GM23248 (cell line): Measurements from ENCODE around the gene SS18L1. TPM values are rescaled to one million over a fixed set of nuclear protein-coding genes. Genes with fewer than 3 reads are reported as not detected.

Experiments used
- DNase-seq: peaks from one replicate; pipeline ENCODE4 v3.0.0-alpha.2; 2015
- H2AFZ ChIP-seq: fragments of 200-600 bp; sonication (generic); 2 replicates; pipeline ENCODE4 v1.6.1; 2016; ENCODE audit warnings: antibody characterized with exemption
- H3F3A ChIP-seq: fragments of 200-600 bp; sonication (generic); 2 replicates; pipeline ENCODE4 v1.6.1; 2016; ENCODE audit warnings: mild to moderate bottlenecking, antibody characterized with exemption, mixed run types; ENCODE audit not compliant: insufficient read depth
- H3K27ac ChIP-seq: fragments of 200-600 bp; sonication (generic); 2 replicates; pipeline ENCODE4 v1.5.1; 2016; ENCODE audit warnings: mild to moderate bottlenecking
- H3K27me3 ChIP-seq: fragments of 200-600 bp; sonication (generic); replicated peaks from 2 replicates; pipeline ENCODE4 v1.6.1; 2016; ENCODE audit warnings: mild to moderate bottlenecking; ENCODE audit not compliant: insufficient read depth
- H3K36me3 ChIP-seq: fragments of 200-600 bp; sonication (generic); 2 replicates; pipeline ENCODE4 v1.6.1; 2016; ENCODE audit warnings: low read depth, mild to moderate bottlenecking
- H3K4me1 ChIP-seq: fragments of 200-600 bp; sonication (generic); 2 replicates; pipeline ENCODE4 v1.6.1; 2016; ENCODE audit warnings: mild to moderate bottlenecking; ENCODE audit not compliant: insufficient read depth
- H3K4me2 ChIP-seq: fragments of 200-600 bp; sonication (generic); one replicate; pipeline ENCODE4 v1.6.1; 2016; ENCODE audit warnings: mild to moderate bottlenecking; ENCODE audit not compliant: unreplicated experiment
- H3K4me3 ChIP-seq: fragments of 200-600 bp; sonication (generic); 2 replicates; pipeline ENCODE4 v1.5.1; 2016; ENCODE audit warnings: mild to moderate bottlenecking
- H3K79me2 ChIP-seq: fragments of 200-600 bp; sonication (generic); 2 replicates; pipeline ENCODE4 v1.6.1; 2016; ENCODE audit warnings: mild to moderate bottlenecking; ENCODE audit not compliant: insufficient read depth
- H3K9ac ChIP-seq: fragments of 200-600 bp; sonication (generic); 2 replicates; pipeline ENCODE4 v1.6.1; 2016; ENCODE audit warnings: mild to moderate bottlenecking
- H3K9me2 ChIP-seq: fragments of 200-600 bp; sonication (generic); 2 replicates; pipeline ENCODE4 v1.6.1; 2016; ENCODE audit warnings: mixed run types, mild to moderate bottlenecking, moderate library complexity; ENCODE audit not compliant: insufficient read depth
- H3K9me3 ChIP-seq: fragments of 200-600 bp; sonication (generic); one replicate; pipeline ENCODE4 v1.6.1; 2017; ENCODE audit warnings: low read depth
- H4K20me1 ChIP-seq: fragments of 200-600 bp; sonication (generic); 2 replicates; pipeline ENCODE4 v1.6.0; 2016; ENCODE audit not compliant: insufficient read depth
- EZH2 ChIP-seq: fragments of 200-600 bp; sonication (generic); IDR thresholded peaks from 2 replicates; pipeline ENCODE4 v1.6.1; 2018; ENCODE audit warnings: antibody characterized with exemption, mild to moderate bottlenecking; ENCODE audit not compliant: insufficient read depth, poor library complexity, severe bottlenecking
- EZH2phosphoT487 ChIP-seq: fragments of 200-600 bp; sonication (generic); IDR thresholded peaks from 2 replicates; pipeline ENCODE4 v1.6.1; 2018; ENCODE audit warnings: antibody characterized with exemption, moderate library complexity, mild to moderate bottlenecking, low read depth; ENCODE audit not compliant: insufficient read depth
- WGBS, 2 experiments: methylation state at CpG; one replicate each; pipeline ENCODE4 v1.1.6; 2015 to 2017; ENCODE audit warnings: low lambda C conversion rate in 2 of 2, low coverage in 1 of 2; ENCODE audit errors: missing lambda C conversion rate in 2 of 2; 5-methylcytosine and 5-hydroxymethylcytosine counted together
- in situ Hi-C: fragments of 300-500 bp; cut with MboI; formaldehyde crosslinking; loops from 2 replicates; pipeline ENCODE4 v1.15.0; 2020
- polyA plus RNA-seq: library from polyadenylated mRNA; unstranded; fragments of >200 nt; fragmentation: Nextera tagmentation; extraction: Ambion mirVana; gene quantifications from 2 replicates; pipeline ENCODE4 v1.2.1, GENCODE V29; 2016
- total RNA-seq: library from RNA; depleted of rRNA; stranded (reverse); fragments of >200 nt; shearing (Covaris generic); gene quantifications from 2 replicates; pipeline ENCODE4 v1.2.3, GENCODE V29; 2014

The SS18L1 gene
- total and polyA plus RNA-seq, 2 experiments from 2014 or later, result 2.3 to 8.8 TPM

DNA sequence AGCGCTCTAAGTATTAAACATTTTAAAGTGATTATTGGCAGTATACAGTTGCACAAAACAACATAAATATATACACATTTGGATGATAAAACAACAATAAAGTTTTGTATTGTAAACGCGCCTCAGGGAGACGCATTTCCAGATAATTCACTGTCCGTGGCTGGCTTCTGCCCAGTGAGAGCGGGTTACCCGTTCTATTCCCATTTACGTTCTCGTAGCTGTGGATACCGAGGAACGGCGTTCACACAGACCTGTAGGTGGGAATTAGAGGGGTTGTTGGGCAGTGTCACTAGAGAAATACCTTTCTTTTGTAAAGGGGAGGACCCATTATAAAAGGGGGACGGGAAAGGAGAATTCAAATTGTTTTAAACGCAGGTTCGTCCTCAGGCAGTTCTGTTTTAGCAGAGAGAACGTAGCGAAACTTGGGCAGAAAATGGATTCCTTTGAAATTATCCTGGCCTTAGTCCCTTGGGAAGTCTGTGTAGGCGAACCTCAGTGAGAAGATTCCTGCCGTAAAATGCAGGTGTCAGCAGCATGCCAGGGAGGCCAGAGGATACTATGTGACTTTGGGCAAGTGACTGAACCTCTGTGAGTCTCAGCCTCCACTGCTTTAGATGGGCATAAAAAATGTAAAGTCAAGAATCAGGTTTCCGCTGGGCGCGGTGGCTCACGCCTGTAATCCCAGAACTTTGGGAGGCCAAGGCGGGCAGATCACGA lies 40.0 kb downstream of the SS18L1 start:
- Histone ChIP-seq H3K79me2 (peaks cover 66% of the 10 kb centered on the region), H4K20me1 (no peaks in the 10 kb centered on the region)
- DNase-seq, result peak; percentile 57

GRCh38 chr20:62186096-62186426 lies 42.5 kb downstream of the SS18L1 start:
- no peaks in the 10 kb centered on the region for H4K20me1 ChIP-seq
- H3K4me3 ChIP-seq, result no peak overlapping the region
- no peaks in the 10 kb centered on the region for H3K9me3 ChIP-seq
- peaks cover 91% of the 10 kb centered on the region for H3K79me2 ChIP-seq
- TF ChIP-seq EZH2phosphoT487 (no peak), EZH2 (no peak)
- H3K9me2 ChIP-seq, result no peaks in the 10 kb centered on the region
- H3K4me1 ChIP-seq, result peaks cover 32% of the 10 kb centered on the region
- in situ Hi-C loops, result no loop called here
- WGBS, 2 experiments, result 47 to 53% methylated on average over 3 of the region's 3 CpGs
- H3K9ac ChIP-seq, result no peak overlapping the region
- peaks cover 21% of the 10 kb centered on the region for H3F3A ChIP-seq
- H3K4me2 ChIP-seq, result no peak overlapping the region
- H3K36me3 ChIP-seq, result peaks cover 10% of the 10 kb centered on the region; the same call in 1 of the 2 replicates
- no peak for DNase-seq
- no peak overlapping the region for H2AFZ ChIP-seq
- no peaks in the 10 kb centered on the region for H3K27me3 ChIP-seq
- no peak overlapping the region for H3K27ac ChIP-seq

More for the DNA sequence above, 40.0 kb downstream of the SS18L1 start:
- Histone ChIP-seq H3K9me3 (no peaks in the 10 kb centered on the region), H3K36me3 (peaks cover 4% of the 10 kb centered on the region; the same call in 1 of the 2 replicates), H3K9me2 (no peaks in the 10 kb centered on the region), H3K27ac (peak overlapping the region; percentile 83), H3K27me3 (no peaks in the 10 kb centered on the region), H3F3A (peaks cover 22% of the 10 kb centered on the region), H3K4me1 (peaks cover 32% of the 10 kb centered on the region), H3K4me2 (peak overlapping the region; percentile 97), H3K9ac (peak overlapping the region; percentile 99), H2AFZ (peak overlapping the region; percentile 91), H3K4me3 (peak overlapping the region; percentile 99)
- TF ChIP-seq EZH2phosphoT487 (no peak), EZH2 (no peak)
- 24% methylated on average over 24 of the region's 25 CpGs for WGBS, 2 experiments
- in situ Hi-C loops, result no loop called here

DNA sequence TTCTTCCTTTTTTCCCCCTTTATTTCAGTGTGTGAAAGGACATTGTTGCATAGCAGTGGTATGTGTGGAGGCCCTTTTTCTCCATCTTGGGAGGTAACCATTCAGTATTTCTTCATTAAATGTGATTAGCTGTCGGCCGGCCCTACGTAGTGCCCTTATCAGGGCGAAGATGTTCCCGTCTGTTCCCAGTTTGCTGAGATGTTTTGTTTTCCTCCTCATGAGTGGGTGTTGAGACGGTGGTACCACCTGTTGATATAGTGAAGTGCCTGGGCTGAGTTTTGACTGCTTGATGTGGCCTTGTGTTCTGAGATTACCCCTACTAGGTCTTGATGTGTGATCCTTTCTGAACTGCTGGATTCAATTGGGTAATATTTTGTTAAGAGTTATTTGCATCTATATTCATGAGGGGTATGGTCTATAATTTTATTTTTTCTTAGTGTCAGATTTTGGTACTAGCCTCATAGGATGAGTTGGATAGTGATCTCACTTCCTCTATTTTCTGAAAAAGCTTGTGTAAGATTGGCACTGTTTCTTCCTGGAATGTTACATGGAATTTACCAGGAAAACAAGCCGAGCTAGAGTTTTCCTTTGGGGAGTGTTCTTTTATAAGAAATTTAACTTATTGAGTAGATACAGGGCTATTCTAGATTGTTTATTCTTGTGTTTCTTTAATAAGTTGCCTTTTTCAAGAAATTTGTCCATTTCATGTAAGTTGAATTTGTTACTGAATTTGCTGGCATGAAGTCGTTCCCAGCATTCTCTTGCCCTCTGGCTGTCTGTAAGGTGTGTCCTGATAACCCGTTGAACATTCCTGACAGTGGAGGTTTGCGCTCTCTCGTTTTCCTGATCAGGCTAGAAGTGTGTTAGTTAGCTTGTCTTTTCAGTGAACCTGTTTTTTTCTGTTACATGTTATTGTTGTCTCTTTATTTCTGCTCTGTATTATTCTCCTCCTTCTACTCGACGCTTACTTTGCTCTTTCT lies 43.6 kb downstream of the SS18L1 start:
- in situ Hi-C loops, result no loop called here
- Histone ChIP-seq H3K9me3 (no peaks in the 10 kb centered on the region), H3K4me2 (peak overlapping the region; percentile 55), H3K27me3 (no peaks in the 10 kb centered on the region), H3K79me2 (peaks cover 96% of the 10 kb centered on the region), H3K9ac (no peak overlapping the region; the same call in none of the 2 replicates), H3K27ac (peak overlapping the region; percentile 27), H3K9me2 (no peaks in the 10 kb centered on the region), H2AFZ (peak overlapping the region; percentile 68), H3K4me1 (peaks cover 23% of the 10 kb centered on the region), H3F3A (peaks cover 9% of the 10 kb centered on the region), H4K20me1 (no peaks in the 10 kb centered on the region), H3K4me3 (peak overlapping the region; percentile 29), H3K36me3 (peaks cover 9% of the 10 kb centered on the region; the same call in 1 of the 2 replicates)
- TF ChIP-seq EZH2phosphoT487 (no peak), EZH2 (no peak)
- DNase-seq, result peak; percentile 62
- 75 to 76% methylated on average over 13 of the region's 13 CpGs for WGBS, 2 experiments

GRCh38 chr20:62190639-62191411 lies 47.3 kb downstream of the SS18L1 start:
- Histone ChIP-seq H3K4me3 (no peak overlapping the region), H3K9me2 (no peaks in the 10 kb centered on the region), H2AFZ (no peak overlapping the region), H3K27ac (no peak overlapping the region), H3K4me1 (peaks cover 13% of the 10 kb centered on the region), H3K4me2 (no peak overlapping the region), H3F3A (peaks cover 7% of the 10 kb centered on the region; the same call in 1 of the 2 replicates), H3K36me3 (peaks cover 9% of the 10 kb centered on the region; the same call in 1 of the 2 replicates), H3K79me2 (peaks cover 83% of the 10 kb centered on the region), H3K9ac (no peak overlapping the region), H3K9me3 (no peaks in the 10 kb centered on the region), H4K20me1 (no peaks in the 10 kb centered on the region), H3K27me3 (no peaks in the 10 kb centered on the region)
- TF ChIP-seq EZH2 (no peak), EZH2phosphoT487 (no peak)
- in situ Hi-C loops, result no loop called here
- 93% methylated on average over 25 of the region's 25 CpGs for WGBS, 2 experiments
- DNase-seq, result no peak
